Measurements from ENCODE around the gene MRPL23.

MRPL23 gene

GRCh38 chr11:1964955-1965354 lies 17.8 kb downstream of the MRPL23 start:
- H2AFZ ChIP-seq (ENCODE audit: low read length, unreplicated experiment), result no peak overlapping the region
- no peaks in the 10 kb centered on the region for H3K27me3 ChIP-seq (ENCODE audit: insufficient read depth, low read length)
- no peaks in the 10 kb centered on the region for H3K4me1 ChIP-seq (ENCODE audit: control insufficient read depth, insufficient read depth, low read length, unreplicated experiment)
- no peak overlapping the region for H3K27ac ChIP-seq (ENCODE audit: low read depth, low read length)
- no peaks in the 10 kb centered on the region for H3K79me2 ChIP-seq (ENCODE audit: control insufficient read depth, insufficient read depth, low read length, unreplicated experiment)
- H3K36me3 ChIP-seq (ENCODE audit: insufficient read depth, low read length), result no peaks in the 10 kb centered on the region
- no peak overlapping the region for H3K4me3 ChIP-seq (ENCODE audit: low read depth, low read length)

- Histone ChIP-seq H3K79me2 (ENCODE audit: control insufficient read depth, insufficient read depth, low read length, unreplicated experiment) (no peaks in the 10 kb centered on the region), H3K4me3 (ENCODE audit: low read depth, low read length) (no peak overlapping the region), H3K27me3 (ENCODE audit: insufficient read depth, low read length) (no peaks in the 10 kb centered on the region), H2AFZ (ENCODE audit: low read length, unreplicated experiment) (no peak overlapping the region), H3K36me3 (ENCODE audit: insufficient read depth, low read length) (no peaks in the 10 kb centered on the region), H3K4me1 (ENCODE audit: control insufficient read depth, insufficient read depth, low read length, unreplicated experiment) (no peaks in the 10 kb centered on the region), H3K27ac (ENCODE audit: low read depth, low read length) (no peak overlapping the region)
These were observed 19.4 kb downstream of the MRPL23 start for GRCh38 chr11:1966531-1966930.

GRCh38 chr11:1967641-1968225 lies 20.6 kb downstream of the MRPL23 start:
- no peak overlapping the region for H2AFZ ChIP-seq (ENCODE audit: low read length, unreplicated experiment)
- H3K27me3 ChIP-seq (ENCODE audit: insufficient read depth, low read length), result no peaks in the 10 kb centered on the region
- no peaks in the 10 kb centered on the region for H3K79me2 ChIP-seq (ENCODE audit: control insufficient read depth, insufficient read depth, low read length, unreplicated experiment)
- H3K4me1 ChIP-seq (ENCODE audit: control insufficient read depth, insufficient read depth, low read length, unreplicated experiment), result no peaks in the 10 kb centered on the region
- H3K27ac ChIP-seq (ENCODE audit: low read depth, low read length), result no peak overlapping the region
- H3K4me3 ChIP-seq (ENCODE audit: low read depth, low read length), result no peak overlapping the region
- no peaks in the 10 kb centered on the region for H3K36me3 ChIP-seq (ENCODE audit: insufficient read depth, low read length)

- H2AFZ ChIP-seq (ENCODE audit: low read length, unreplicated experiment), result no peak overlapping the region
- H3K36me3 ChIP-seq (ENCODE audit: insufficient read depth, low read length), result no peaks in the 10 kb centered on the region
- no peaks in the 10 kb centered on the region for H3K79me2 ChIP-seq (ENCODE audit: control insufficient read depth, insufficient read depth, low read length, unreplicated experiment)
- H3K27ac ChIP-seq (ENCODE audit: low read depth, low read length), result no peak overlapping the region
- no peaks in the 10 kb centered on the region for H3K27me3 ChIP-seq (ENCODE audit: insufficient read depth, low read length)
- no peaks in the 10 kb centered on the region for H3K4me1 ChIP-seq (ENCODE audit: control insufficient read depth, insufficient read depth, low read length, unreplicated experiment)
- no peak overlapping the region for H3K4me3 ChIP-seq (ENCODE audit: low read depth, low read length)
These were observed 21.4 kb downstream of the MRPL23 start for GRCh38 chr11:1968454-1969002.

DNA sequence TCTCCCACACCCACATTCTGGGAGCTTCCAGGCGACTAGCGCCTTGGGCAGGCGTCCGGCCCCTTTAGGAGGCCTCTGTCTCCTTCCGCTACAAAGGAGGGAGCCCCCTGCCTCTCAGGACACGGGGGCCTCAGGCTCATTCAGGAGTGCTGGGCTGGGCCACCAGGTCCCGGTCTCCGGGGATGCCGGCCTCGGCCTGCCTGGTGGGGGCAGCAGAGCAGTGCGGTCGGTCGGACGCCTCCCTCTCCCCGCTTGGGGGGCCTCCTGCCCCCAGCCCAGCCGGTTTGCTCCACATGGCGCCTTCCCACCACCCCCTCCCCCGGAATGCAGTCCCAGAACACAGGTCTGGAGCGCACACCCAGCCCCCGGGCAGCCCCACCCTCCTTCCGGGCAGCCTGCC lies 21.9 kb downstream of the MRPL23 start:
- no peak overlapping the region for H2AFZ ChIP-seq (ENCODE audit: low read length, unreplicated experiment)
- no peak overlapping the region for H3K27ac ChIP-seq (ENCODE audit: low read depth, low read length)
- no peak overlapping the region for H3K4me3 ChIP-seq (ENCODE audit: low read depth, low read length)
- no peaks in the 10 kb centered on the region for H3K4me1 ChIP-seq (ENCODE audit: control insufficient read depth, insufficient read depth, low read length, unreplicated experiment)
- no peaks in the 10 kb centered on the region for H3K79me2 ChIP-seq (ENCODE audit: control insufficient read depth, insufficient read depth, low read length, unreplicated experiment)
- H3K27me3 ChIP-seq (ENCODE audit: insufficient read depth, low read length), result no peaks in the 10 kb centered on the region
- H3K36me3 ChIP-seq (ENCODE audit: insufficient read depth, low read length), result no peaks in the 10 kb centered on the region

GRCh38 chr11:1969776-1970175 lies 22.6 kb downstream of the MRPL23 start:
- no peak overlapping the region for H3K27ac ChIP-seq (ENCODE audit: low read depth, low read length)
- H3K4me1 ChIP-seq (ENCODE audit: control insufficient read depth, insufficient read depth, low read length, unreplicated experiment), result no peaks in the 10 kb centered on the region
- no peaks in the 10 kb centered on the region for H3K27me3 ChIP-seq (ENCODE audit: insufficient read depth, low read length)
- no peak overlapping the region for H3K4me3 ChIP-seq (ENCODE audit: low read depth, low read length)
- H2AFZ ChIP-seq (ENCODE audit: low read length, unreplicated experiment), result no peak overlapping the region
- H3K79me2 ChIP-seq (ENCODE audit: control insufficient read depth, insufficient read depth, low read length, unreplicated experiment), result no peaks in the 10 kb centered on the region
- no peaks in the 10 kb centered on the region for H3K36me3 ChIP-seq (ENCODE audit: insufficient read depth, low read length)

GRCh38 chr11:1970956-1971355 lies 23.8 kb downstream of the MRPL23 start:
- no peak overlapping the region for H3K4me3 ChIP-seq (ENCODE audit: low read depth, low read length)
- H3K27me3 ChIP-seq (ENCODE audit: insufficient read depth, low read length), result no peaks in the 10 kb centered on the region
- no peaks in the 10 kb centered on the region for H3K4me1 ChIP-seq (ENCODE audit: control insufficient read depth, insufficient read depth, low read length, unreplicated experiment)
- H2AFZ ChIP-seq (ENCODE audit: low read length, unreplicated experiment), result no peak overlapping the region
- no peaks in the 10 kb centered on the region for H3K79me2 ChIP-seq (ENCODE audit: control insufficient read depth, insufficient read depth, low read length, unreplicated experiment)
- no peaks in the 10 kb centered on the region for H3K36me3 ChIP-seq (ENCODE audit: insufficient read depth, low read length)
- no peak overlapping the region for H3K27ac ChIP-seq (ENCODE audit: low read depth, low read length)

GRCh38 chr11:1975185-1975584 lies 28.1 kb downstream of the MRPL23 start:
- Histone ChIP-seq H3K79me2 (ENCODE audit: control insufficient read depth, insufficient read depth, low read length, unreplicated experiment) (no peaks in the 10 kb centered on the region), H3K36me3 (ENCODE audit: insufficient read depth, low read length) (no peaks in the 10 kb centered on the region), H3K27me3 (ENCODE audit: insufficient read depth, low read length) (no peaks in the 10 kb centered on the region), H3K4me1 (ENCODE audit: control insufficient read depth, insufficient read depth, low read length, unreplicated experiment) (no peaks in the 10 kb centered on the region), H3K27ac (ENCODE audit: low read depth, low read length) (no peak overlapping the region), H3K4me3 (ENCODE audit: low read depth, low read length) (no peak overlapping the region), H2AFZ (ENCODE audit: low read length, unreplicated experiment) (no peak overlapping the region)

DNA sequence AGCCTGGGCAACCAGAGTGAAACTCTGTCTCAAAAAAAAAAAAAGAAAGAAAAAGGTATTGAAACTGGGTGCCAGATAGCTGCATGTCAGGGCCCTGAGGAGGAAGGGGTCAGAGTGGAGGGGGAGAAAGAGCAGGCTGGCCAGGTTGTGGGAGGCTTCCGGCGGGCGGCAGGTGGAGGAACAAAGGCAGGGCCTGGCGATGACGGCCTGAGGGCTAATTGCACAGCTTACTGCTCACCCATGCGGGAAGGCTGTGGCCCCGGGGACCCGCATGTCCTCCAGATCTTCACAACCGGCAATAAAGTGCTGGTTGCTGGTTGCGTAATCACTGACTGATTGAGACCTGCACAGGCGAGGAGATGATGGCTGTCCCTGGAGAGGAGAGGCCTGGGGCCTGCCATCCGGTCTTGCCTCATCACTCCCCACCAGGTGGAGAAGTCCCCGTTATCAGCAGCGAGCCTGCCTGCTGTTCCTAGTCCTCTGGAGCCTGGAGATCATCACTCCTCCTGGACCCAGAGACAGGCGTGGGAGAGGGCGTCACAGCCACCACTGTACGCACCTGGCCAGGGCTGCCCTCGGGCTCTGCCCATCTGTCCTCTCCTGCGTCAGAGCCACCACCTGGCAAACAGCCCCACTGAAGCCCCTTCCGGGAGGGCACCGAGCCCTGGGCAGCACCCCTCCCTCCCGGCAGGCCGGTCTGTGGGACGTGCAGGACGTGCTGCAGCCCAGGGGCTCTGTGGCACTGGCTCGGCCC lies 31.8 kb downstream of the MRPL23 start:
- Histone ChIP-seq H3K27ac (ENCODE audit: low read depth, low read length) (no peak overlapping the region), H3K79me2 (ENCODE audit: control insufficient read depth, insufficient read depth, low read length, unreplicated experiment) (no peaks in the 10 kb centered on the region), H3K36me3 (ENCODE audit: insufficient read depth, low read length) (no peaks in the 10 kb centered on the region), H2AFZ (ENCODE audit: low read length, unreplicated experiment) (no peak overlapping the region), H3K4me1 (ENCODE audit: control insufficient read depth, insufficient read depth, low read length, unreplicated experiment) (no peaks in the 10 kb centered on the region), H3K27me3 (ENCODE audit: insufficient read depth, low read length) (no peaks in the 10 kb centered on the region), H3K4me3 (ENCODE audit: low read depth, low read length) (no peak overlapping the region)

- H3K79me2 ChIP-seq (ENCODE audit: control insufficient read depth, insufficient read depth, low read length, unreplicated experiment), result no peaks in the 10 kb centered on the region
- H3K36me3 ChIP-seq (ENCODE audit: insufficient read depth, low read length), result no peaks in the 10 kb centered on the region
- no peak overlapping the region for H3K4me3 ChIP-seq (ENCODE audit: low read depth, low read length)
- no peaks in the 10 kb centered on the region for H3K27me3 ChIP-seq (ENCODE audit: insufficient read depth, low read length)
- H3K27ac ChIP-seq (ENCODE audit: low read depth, low read length), result no peak overlapping the region
- no peak overlapping the region for H2AFZ ChIP-seq (ENCODE audit: low read length, unreplicated experiment)
- H3K4me1 ChIP-seq (ENCODE audit: control insufficient read depth, insufficient read depth, low read length, unreplicated experiment), result no peaks in the 10 kb centered on the region
These were observed 32.5 kb downstream of the MRPL23 start for GRCh38 chr11:1979607-1980006.

Data from ACC112 (cell line).